Neural cell (in vitro differentiated cells): Measurements from ENCODE around the gene CFAP161. TPM values are rescaled to one million over a fixed set of nuclear protein-coding genes. Genes with fewer than 3 reads are reported as not detected.

Source experiments
- H2AFZ ChIP-seq: fragments of 200-600, 300-800 bp; sonication (generic), shearing (Covaris generic); 2 replicates; pipeline ENCODE4 v1.6.0; 2014; ENCODE audit warnings: low read depth, mild to moderate bottlenecking, antibody characterized with exemption, low read length, moderate library complexity
- H3F3A ChIP-seq: fragments of 200-600 bp; shearing (Covaris generic); 2 replicates; pipeline ENCODE4 v1.6.1; 2016; ENCODE audit warnings: mild to moderate bottlenecking, moderate library complexity, mixed read lengths, antibody characterized with exemption, low read length; ENCODE audit not compliant: insufficient read depth, poor library complexity, severe bottlenecking
- H3K27ac ChIP-seq: fragments of 200-600, 300-800 bp; sonication (generic), shearing (Covaris generic); 2 replicates; pipeline ENCODE4 v1.5.1; 2014; ENCODE audit warnings: mild to moderate bottlenecking, low read length, moderate library complexity
- H3K27me3 ChIP-seq: fragments of 300-800, 200-600 bp; sonication (generic), shearing (Covaris generic); 2 replicates; pipeline ENCODE4 v1.6.0; 2014; ENCODE audit warnings: mild to moderate bottlenecking, low read depth, low read length, moderate library complexity; ENCODE audit not compliant: insufficient read depth
- H3K36me3 ChIP-seq: fragments of 300-800, 200-600 bp; sonication (generic), shearing (Covaris generic); 2 replicates; pipeline ENCODE4 v1.5.1; 2014; ENCODE audit warnings: mild to moderate bottlenecking, antibody characterized with exemption, low read length, moderate library complexity; ENCODE audit not compliant: insufficient read depth
- H3K4me2 ChIP-seq: fragments of 300-800, 200-600 bp; sonication (generic), shearing (Covaris generic); 2 replicates; pipeline ENCODE4 v1.6.0; 2014; ENCODE audit warnings: mild to moderate bottlenecking, low read length
- H3K4me3 ChIP-seq: fragments of 300-800, 200-600 bp; sonication (generic), shearing (Covaris generic); 2 replicates; pipeline ENCODE4 v1.5.1; 2014; ENCODE audit warnings: mild to moderate bottlenecking, low read length, moderate library complexity
- H3K79me2 ChIP-seq: fragments of 200-600 bp; shearing (Covaris generic); replicated peaks from 2 replicates; pipeline ENCODE4 v1.6.0; 2014; ENCODE audit warnings: mild to moderate bottlenecking, low read length, moderate library complexity; ENCODE audit not compliant: insufficient read depth
- H3K9ac ChIP-seq: fragments of 300-800, 200-600 bp; sonication (generic), shearing (Covaris generic); 2 replicates; pipeline ENCODE4 v1.6.1; 2016; ENCODE audit warnings: mild to moderate bottlenecking, low read length, mixed read lengths
- H3K9me2 ChIP-seq: fragments of 200-600 bp; shearing (Covaris generic); 2 replicates; pipeline ENCODE4 v1.6.1; 2016; ENCODE audit warnings: mild to moderate bottlenecking, low read length, mixed read lengths; ENCODE audit not compliant: insufficient read depth
- H3K9me3 ChIP-seq: fragments of 200-600, 300-800 bp; sonication (generic), shearing (Covaris generic); 2 replicates; pipeline ENCODE4 v1.6.1; 2016; ENCODE audit warnings: mild to moderate bottlenecking, mixed run types, low read length, moderate library complexity, mixed read lengths
- H4K20me1 ChIP-seq: fragments of 200-600 bp; shearing (Covaris generic); 2 replicates; pipeline ENCODE4 v1.6.1; 2016; ENCODE audit warnings: mild to moderate bottlenecking, mixed run types; ENCODE audit not compliant: insufficient read depth
- CTCF ChIP-seq: fragments of 450-650 bp; IDR thresholded peaks from 2 replicates; pipeline ENCODE4 v1.5.1; 2014; ENCODE audit warnings: antibody characterized with exemption, mild to moderate bottlenecking, moderate library complexity; ENCODE audit not compliant: poor library complexity, severe bottlenecking
- EP300 ChIP-seq: fragments of 450-650 bp; conservative IDR thresholded peaks from 2 replicates; pipeline ENCODE4 v1.6.1; 2014; ENCODE audit warnings: antibody characterized with exemption, mild to moderate bottlenecking, moderate library complexity; ENCODE audit not compliant: poor library complexity, severe bottlenecking
- EZH2 ChIP-seq: fragments of 200-600, 300-800 bp; shearing (Covaris generic), sonication (generic); IDR thresholded peaks from 2 replicates; pipeline ENCODE4 v1.6.1; 2014; ENCODE audit warnings: antibody characterized with exemption, low read length, borderline replicate concordance, mild to moderate bottlenecking; ENCODE audit not compliant: insufficient read depth, poor library complexity, severe bottlenecking
- MXI1 ChIP-seq: fragments of 450-650 bp; conservative IDR thresholded peaks from 2 replicates; pipeline ENCODE4 v1.6.1; 2014; ENCODE audit warnings: antibody characterized with exemption, mild to moderate bottlenecking; ENCODE audit not compliant: poor library complexity, severe bottlenecking
- POLR2AphosphoS5 ChIP-seq: IDR thresholded peaks from 2 replicates; pipeline ENCODE4 v1.6.1; 2012
- RAD21 ChIP-seq: fragments of 450-650 bp; conservative IDR thresholded peaks from 2 replicates; pipeline ENCODE4 v1.6.1; 2014; ENCODE audit warnings: antibody characterized with exemption, mild to moderate bottlenecking, moderate library complexity
- REST ChIP-seq: IDR thresholded peaks from 2 replicates; pipeline ENCODE4 v1.6.1; 2012; ENCODE audit warnings: borderline replicate concordance
- SMC3 ChIP-seq: fragments of 450-650 bp; conservative IDR thresholded peaks from 2 replicates; pipeline ENCODE4 v1.6.1; 2014; ENCODE audit warnings: antibody characterized with exemption, mild to moderate bottlenecking, moderate library complexity; ENCODE audit not compliant: poor library complexity
- TAF1 ChIP-seq: IDR thresholded peaks from 2 replicates; pipeline ENCODE4 v1.6.1; 2012; ENCODE audit warnings: low read depth
- polyA plus RNA-seq: library from polyadenylated mRNA; depleted of rRNA; stranded (reverse); fragments of >200 nt; gene quantifications from 2 replicates; pipeline ENCODE4 v1.2.3, GENCODE V29; 2014

The CFAP161 gene
- polyA plus RNA-seq, 1 donor from 2014 or later, result not detected

GRCh38 chr15:81194723-81195122 is 60.7 kb downstream of the CFAP161 start:
- Histone ChIP-seq H3K79me2 (no peaks in the 10 kb centered on the region), H3K9me2 (no peaks in the 10 kb centered on the region), H3K36me3 (no peaks in the 10 kb centered on the region), H3K4me2 (no peak overlapping the region), H3K4me3 (no peak overlapping the region), H4K20me1 (no peaks in the 10 kb centered on the region), H3K9me3 (no peaks in the 10 kb centered on the region), H3K9ac (no peak overlapping the region), H3K27ac (no peak overlapping the region), H3F3A (no peaks in the 10 kb centered on the region), H3K27me3 (no peaks in the 10 kb centered on the region), H2AFZ (no peak overlapping the region)
- TF ChIP-seq SMC3 (no peak), TAF1 (no peak), EZH2 (no peak), CTCF (no peak), RAD21 (no peak)

GRCh38 chr15:81195339-81195864 is 61.3 kb downstream of the CFAP161 start:
- Histone ChIP-seq H3K9ac (no peak overlapping the region), H3K79me2 (no peaks in the 10 kb centered on the region), H3K9me3 (no peaks in the 10 kb centered on the region), H3K27me3 (no peaks in the 10 kb centered on the region), H2AFZ (no peak overlapping the region), H3K4me3 (no peak overlapping the region), H3K9me2 (no peaks in the 10 kb centered on the region), H3K27ac (no peak overlapping the region), H4K20me1 (no peaks in the 10 kb centered on the region), H3F3A (no peaks in the 10 kb centered on the region), H3K36me3 (no peaks in the 10 kb centered on the region), H3K4me2 (no peak overlapping the region)
- no peak for TF ChIP-seq TAF1
- no peak for TF ChIP-seq RAD21
- no peak for TF ChIP-seq SMC3
- no peak for TF ChIP-seq CTCF
- no peak for TF ChIP-seq REST
- TF ChIP-seq POLR2AphosphoS5, result no peak
- no peak for TF ChIP-seq EZH2
- no peak for TF ChIP-seq EP300
- no peak for TF ChIP-seq MXI1
